ENCODE data around the gene CTRB1. TPM values are rescaled to one million over a fixed set of nuclear protein-coding genes. Genes with fewer than 3 reads are reported as not detected.
A peak's percentile ranks its signal among the peaks of the same experiment; 100 is the strongest.

The CTRB1 gene
- total RNA-seq, 1 experiment from 2014 or later, result 5.6 TPM

GRCh38 chr16:75234856-75235696 lies 16.3 kb downstream of the CTRB1 start:
- peak overlapping the region; percentile 72 for H3K27ac ChIP-seq (ENCODE audit: low read depth, low read length)

More at GRCh38 chr16:75234856-75235696, 16.3 kb downstream of the CTRB1 start:
- Histone ChIP-seq H3K9me2 (ENCODE audit: insufficient read depth) (no peaks in the 10 kb centered on the region), H4K20me1 (ENCODE audit: insufficient read depth) (no peaks in the 10 kb centered on the region), H2AFZ (ENCODE audit: low read depth, low read length, poor library complexity, severe bottlenecking) (no peak overlapping the region), H3K9me3 (ENCODE audit: control insufficient read depth in 1 of 2, insufficient read depth in 1 of 2, low read depth in 1 of 2, low read length in 2 of 2) (no peaks in the 10 kb centered on the region), H3K79me2 (ENCODE audit: insufficient read depth, low read length) (peaks cover 34% of the 10 kb centered on the region; the same call in 1 of the 2 replicates), H3K27me3 (ENCODE audit: insufficient read depth, low read length) (no peaks in the 10 kb centered on the region), H3K4me3 (replicated peaks in 1 of 2; ENCODE audit: low read depth in 1 of 2, low read length in 2 of 2) (no peak overlapping the region), H3K36me3 (ENCODE audit: control insufficient read depth in 1 of 2, insufficient read depth in 2 of 2, low read length in 2 of 2) (peaks cover 13 to 34% of the 10 kb centered on the region in 2 experiments), H3K9ac (ENCODE audit: low read length) (no peak overlapping the region), H3K4me1 (ENCODE audit: control insufficient read depth in 1 of 2, insufficient read depth in 2 of 2, low read length in 2 of 2) (peaks cover 20 to 33% of the 10 kb centered on the region in 2 experiments), H3K4me2 (ENCODE audit: low read length) (no peak overlapping the region)
- no TSS peak for BruUV-seq (replicated peaks)
- ATAC-seq (no peak), DNase-seq (ENCODE audit: low read depth, low spot score) (no peak)
- CTCF ChIA-PET, result interaction anchor here (1.3 to 2.9 kb wide), 5 partner anchors 10 to 186 kb away, joined by 3 to 41 read pairs (median 11); no protein-coding TSS in a partner anchor
- TF ChIP-seq, protein P1, sequence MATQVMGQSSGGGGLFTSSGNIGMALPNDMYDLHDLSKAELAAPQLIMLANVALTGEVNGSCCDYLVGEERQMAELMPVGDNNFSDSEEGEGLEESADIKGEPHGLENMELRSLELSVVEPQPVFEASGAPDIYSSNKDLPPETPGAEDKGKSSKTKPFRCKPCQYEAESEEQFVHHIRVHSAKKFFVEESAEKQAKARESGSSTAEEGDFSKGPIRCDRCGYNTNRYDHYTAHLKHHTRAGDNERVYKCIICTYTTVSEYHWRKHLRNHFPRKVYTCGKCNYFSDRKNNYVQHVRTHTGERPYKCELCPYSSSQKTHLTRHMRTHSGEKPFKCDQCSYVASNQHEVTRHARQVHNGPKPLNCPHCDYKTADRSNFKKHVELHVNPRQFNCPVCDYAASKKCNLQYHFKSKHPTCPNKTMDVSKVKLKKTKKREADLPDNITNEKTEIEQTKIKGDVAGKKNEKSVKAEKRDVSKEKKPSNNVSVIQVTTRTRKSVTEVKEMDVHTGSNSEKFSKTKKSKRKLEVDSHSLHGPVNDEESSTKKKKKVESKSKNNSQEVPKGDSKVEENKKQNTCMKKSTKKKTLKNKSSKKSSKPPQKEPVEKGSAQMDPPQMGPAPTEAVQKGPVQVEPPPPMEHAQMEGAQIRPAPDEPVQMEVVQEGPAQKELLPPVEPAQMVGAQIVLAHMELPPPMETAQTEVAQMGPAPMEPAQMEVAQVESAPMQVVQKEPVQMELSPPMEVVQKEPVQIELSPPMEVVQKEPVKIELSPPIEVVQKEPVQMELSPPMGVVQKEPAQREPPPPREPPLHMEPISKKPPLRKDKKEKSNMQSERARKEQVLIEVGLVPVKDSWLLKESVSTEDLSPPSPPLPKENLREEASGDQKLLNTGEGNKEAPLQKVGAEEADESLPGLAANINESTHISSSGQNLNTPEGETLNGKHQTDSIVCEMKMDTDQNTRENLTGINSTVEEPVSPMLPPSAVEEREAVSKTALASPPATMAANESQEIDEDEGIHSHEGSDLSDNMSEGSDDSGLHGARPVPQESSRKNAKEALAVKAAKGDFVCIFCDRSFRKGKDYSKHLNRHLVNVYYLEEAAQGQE (IDR thresholded peaks at IDR 0.05; ENCODE audit: low read depth), result no peak
- no peak for TF ChIP-seq SP1 (IDR thresholded peaks at IDR 0.05; ENCODE audit: low read depth)
- no peak for TF ChIP-seq SRF (IDR thresholded peaks at IDR 0.05; ENCODE audit: low read depth)
- TF ChIP-seq CBX3 (IDR thresholded peaks at IDR 0.05; ENCODE audit: low read depth), result no peak
- TF ChIP-seq TCF7L2 (IDR thresholded peaks at IDR 0.05; ENCODE audit: borderline replicate concordance, extremely low read depth, insufficient read depth, insufficient read length), result no peak
- TF ChIP-seq CTCF (IDR thresholded peaks at IDR 0.05 in 2 of 3, conservative IDR thresholded peaks at IDR 0.05 in 1 of 3; ENCODE audit: borderline replicate concordance in 1 of 3, insufficient read depth in 1 of 3, low read depth in 2 of 3, low read length in 2 of 3), result no peak
- TF ChIP-seq ELF1 (IDR thresholded peaks at IDR 0.05; ENCODE audit: borderline replicate concordance, low read depth), result no peak
- no peak for TF ChIP-seq EZH2 (IDR thresholded peaks at IDR 0.05)
- no peak for TF ChIP-seq EZH2phosphoT487 (IDR thresholded peaks at IDR 0.05; ENCODE audit: borderline replicate concordance)
- TF ChIP-seq RAD21 (IDR thresholded peaks at IDR 0.05; ENCODE audit: low read depth), result no peak
- no peak for TF ChIP-seq JUND (IDR thresholded peaks at IDR 0.05)
- TF ChIP-seq EGR1 (IDR thresholded peaks at IDR 0.05; ENCODE audit: low read depth), result no peak
- TF ChIP-seq ZFX (IDR thresholded peaks at IDR 0.05), result no peak
- intact Hi-C loops (cut with micrococcal nuclease), result loop anchor here (1.0 to 5.0 kb wide), 2 partner anchors 150 to 167 kb away; no protein-coding TSS in a partner anchor
- POLR2A ChIA-PET, result no interaction called here
- RAD21 ChIA-PET (ENCODE audit: low non-redundant PET in 1 of 2, low total read pairs in 2 of 2, uncharacterized antibody in 2 of 2, unreplicated experiment in 2 of 2), result interaction anchor here in 1 of 2 experiments (1.8 kb wide), 1 partner anchor 150 kb away, joined by 8 read pairs; no protein-coding TSS in a partner anchor
